Body of pancreas (tissue), 4 donors: ENCODE data around the gene IPO11. TPM values are rescaled to one million over a fixed set of nuclear protein-coding genes. Genes with fewer than 3 reads are reported as not detected.

Experiments
- ATAC-seq: fragments of 150-250 bp; one replicate; pipeline ENCODE4 v1.9.1; 2016
- DNase-seq, 4 donors: peaks; one replicate each; pipeline ENCODE4 v3.0.0-alpha.2; 2019
- H3K27ac ChIP-seq, 4 donors: fragments of 200-600 bp; sonication (generic); 1 replicate in 3 of 4; 2 replicates in 1 of 4; pipeline versions ENCODE4 v1.5.1 to v1.6.1; 2016 to 2019; ENCODE audit warnings: mild to moderate bottlenecking in 1 of 4, mixed read lengths in 1 of 4, moderate library complexity in 1 of 4
- H3K27me3 ChIP-seq, 2 donors: fragments of 200-600 bp; sonication (generic); one replicate each; pipeline ENCODE4 v1.6.0; 2016; ENCODE audit warnings: mild to moderate bottlenecking in 1 of 2
- H3K36me3 ChIP-seq, 2 donors: fragments of 200-600 bp; sonication (generic); replicated peaks in 1 of 2; 2 replicates each; pipeline ENCODE4 v1.5.1; 2016; ENCODE audit warnings: low read depth in 2 of 2; ENCODE audit not compliant: insufficient read depth in 1 of 2
- H3K4me1 ChIP-seq: fragments of 200-600 bp; sonication (generic); one replicate; pipeline ENCODE4 v1.6.0; 2016
- H3K4me3 ChIP-seq, 2 donors: fragments of 200-600 bp; sonication (generic); 1 replicate in 1 of 2; 2 replicates in 1 of 2; pipeline ENCODE4 v1.5.1; 2016 to 2019
- H3K9me3 ChIP-seq, 3 donors: fragments of 200-600 bp; sonication (generic); 1 replicate in 2 of 3; 2 replicates in 1 of 3; pipeline ENCODE4 v1.5.1; 2016
- CTCF ChIP-seq, 7 experiments: fragments of 450-650 bp in 4 of 7; fragments of 200-600 bp in 3 of 7; sonication (generic) in 3 of 7; IDR thresholded peaks; one replicate each; pipeline ENCODE4 v1.5.1; 2016 to 2019; ENCODE audit warnings: antibody characterized with exemption in 7 of 7
- POLR2A ChIP-seq, 3 donors: fragments of 450-650 bp; IDR thresholded peaks; one replicate each; pipeline ENCODE4 v1.6.1; 2016; ENCODE audit warnings: antibody characterized with exemption in 3 of 3, mild to moderate bottlenecking in 2 of 3
- WGBS, 2 donors: methylation state at CpG; one replicate each; pipeline ENCODE4 v1.1.5; 2017; 5-methylcytosine and 5-hydroxymethylcytosine counted together
- intact Hi-C: fragments of 100-400 bp; cut with DNase I; formaldehyde crosslinking; loops from one replicate; pipeline ENCODE4 v1.15.1; 2023
- total RNA-seq, 2 donors: library from RNA; depleted of rRNA; stranded (reverse); fragments of >200 nt; gene quantifications; one replicate each; pipeline ENCODE4 v1.1.0, GENCODE V29; 2016

IPO11 gene
- total RNA-seq, 2 donors from 2014 or later = 10.9 to 13.2 TPM

GRCh38 chr5:62649476-62650113 lies 237.0 kb downstream of the IPO11 start:
- DNase-seq = peak in 1 of 4 donors; percentile 7
- H3K27me3 ChIP-seq = no peaks in the 10 kb centered on the region
- no peak for ATAC-seq
- no peaks in the 10 kb centered on the region for H3K4me1 ChIP-seq
- H3K4me3 ChIP-seq = no peak overlapping the region
- TF ChIP-seq POLR2A (IDR thresholded peaks at IDR 0.05) = no peak
- no peak for TF ChIP-seq CTCF (IDR thresholded peaks at IDR 0.05)
- H3K36me3 ChIP-seq = no peaks in the 10 kb centered on the region
- intact Hi-C loops = no loop called here
- H3K9me3 ChIP-seq = no peaks in the 10 kb centered on the region
- WGBS, 2 donors = 65 to 83% methylated on average over 4 of the region's 4 CpGs
- no peak overlapping the region for H3K27ac ChIP-seq

GRCh38 chr5:62650197-62650596 lies 237.6 kb downstream of the IPO11 start:
- H3K27ac ChIP-seq = no peak overlapping the region
- intact Hi-C loops = no loop called here
- 70 to 81% methylated on average over 4 to 5 of the region's 5 CpGs for WGBS, 2 donors
- ATAC-seq = no peak
- no peak overlapping the region for H3K4me3 ChIP-seq
- H3K36me3 ChIP-seq = no peaks in the 10 kb centered on the region
- no peaks in the 10 kb centered on the region for H3K4me1 ChIP-seq
- DNase-seq = no peak
- no peaks in the 10 kb centered on the region for H3K9me3 ChIP-seq
- TF ChIP-seq CTCF (IDR thresholded peaks at IDR 0.05) = no peak
- no peak for TF ChIP-seq POLR2A (IDR thresholded peaks at IDR 0.05)
- H3K27me3 ChIP-seq = no peaks in the 10 kb centered on the region

GRCh38 chr5:62652225-62652624 lies 239.7 kb downstream of the IPO11 start:
- no peak for ATAC-seq
- DNase-seq = no peak
- WGBS, 2 donors = 31 to 39% methylated on average over 5 of the region's 5 CpGs
- no peaks in the 10 kb centered on the region for H3K36me3 ChIP-seq
- TF ChIP-seq POLR2A (IDR thresholded peaks at IDR 0.05) = no peak
- no peak for TF ChIP-seq CTCF (IDR thresholded peaks at IDR 0.05)
- intact Hi-C loops = no loop called here
- no peak overlapping the region for H3K27ac ChIP-seq
- no peak overlapping the region for H3K4me3 ChIP-seq
- H3K9me3 ChIP-seq = no peaks in the 10 kb centered on the region
- no peaks in the 10 kb centered on the region for H3K27me3 ChIP-seq
- H3K4me1 ChIP-seq = no peaks in the 10 kb centered on the region

- Histone ChIP-seq H3K4me3 (no peak overlapping the region), H3K36me3 (no peaks in the 10 kb centered on the region), H3K27ac (no peak overlapping the region), H3K4me1 (no peaks in the 10 kb centered on the region), H3K27me3 (no peaks in the 10 kb centered on the region), H3K9me3 (no peaks in the 10 kb centered on the region)
- DNase-seq = no peak
- ATAC-seq = no peak
- no peak for TF ChIP-seq POLR2A (IDR thresholded peaks at IDR 0.05)
- no peak for TF ChIP-seq CTCF (IDR thresholded peaks at IDR 0.05)
- 63 to 78% methylated on average over 7 of the region's 7 CpGs for WGBS, 2 donors
- intact Hi-C loops = no loop called here
These were observed 240.7 kb downstream of the IPO11 start for GRCh38 chr5:62653001-62653863.
